B cell (primary cell): ENCODE data around the gene ANKRA2. TPM values are rescaled to one million over a fixed set of nuclear protein-coding genes. Genes with fewer than 3 reads are reported as not detected.

Experiments
- ATAC-seq: fragments of 200-7000 bp; cut with Tn5 transposase; one replicate; pipeline ENCODE4 v1.10.0; 2021; ENCODE audit warnings: low read depth, mild to moderate bottlenecking, moderate number of reproducible peaks, moderate library complexity
- CTCF ChIA-PET: fragments of 350-600 bp; sonication (Branson Sonifier 250); formaldehyde crosslinking; loops from one replicate; lab custom pipeline; 2021; ENCODE audit warnings: antibody characterized with exemption, inconsistent platforms; lab: Charles Lee
- POLR2A ChIA-PET: fragments of 350-600 bp; sonication (Branson Sonifier 250); formaldehyde crosslinking; loops from one replicate; lab custom pipeline; 2021; ENCODE audit warnings: antibody characterized with exemption; lab: Charles Lee
- DNase-seq: peaks from one replicate; pipeline ENCODE4 v3.0.0; 2013
- H2AFZ ChIP-seq: 2 replicates; pipeline ENCODE4 v1.6.1; 2012; ENCODE audit warnings: mild to moderate bottlenecking, low read depth, low read length; ENCODE audit not compliant: insufficient read depth, poor library complexity, severe bottlenecking
- H3K27ac ChIP-seq, 2 donors: 1 replicate in 1 of 2; 2 replicates in 1 of 2; pipeline ENCODE4 v1.5.1; 2012 to 2013; ENCODE audit warnings: low read length in 2 of 2, mild to moderate bottlenecking in 2 of 2, moderate library complexity in 1 of 2
- H3K27me3 ChIP-seq, 4 experiments: fragments of 200-600 bp in 1 of 4; sonication (generic) in 1 of 4; replicated peaks in 1 of 4; 1 replicate in 2 of 4; 2 replicates in 2 of 4; pipeline versions ENCODE4 v1.6.1 to v1.7.0; 2013 to 2016; ENCODE audit warnings: low read length in 3 of 4, mild to moderate bottlenecking in 2 of 4, mixed read lengths in 1 of 4, moderate library complexity in 1 of 4; ENCODE audit not compliant: insufficient read depth in 4 of 4, control insufficient read depth in 3 of 4; ENCODE audit errors: control extremely low read depth in 1 of 4
- H3K36me3 ChIP-seq, 2 experiments: replicated peaks in 1 of 2; 1 replicate in 1 of 2; 2 replicates in 1 of 2; pipeline versions ENCODE4 v1.6.1 to v1.7.1; 2013; ENCODE audit warnings: low read length in 1 of 2; ENCODE audit not compliant: insufficient read depth in 2 of 2, control insufficient read depth in 1 of 2; ENCODE audit errors: control extremely low read depth in 1 of 2, extremely low read depth in 1 of 2
- H3K4me1 ChIP-seq, 2 donors: fragments of 200-600 bp in 1 of 2; sonication (generic) in 1 of 2; 1 replicate in 1 of 2; 2 replicates in 1 of 2; pipeline versions ENCODE4 v1.5.1 to v1.6.1; 2013 to 2017; ENCODE audit warnings: low read length in 2 of 2; ENCODE audit not compliant: control insufficient read depth in 2 of 2, insufficient read depth in 2 of 2
- H3K4me2 ChIP-seq: replicated peaks from 2 replicates; pipeline ENCODE3; 2012; ENCODE audit warnings: mild to moderate bottlenecking, low read depth, low read length; ENCODE audit not compliant: poor library complexity, severe bottlenecking
- H3K4me3 ChIP-seq, 5 experiments: fragments of 200-600 bp in 1 of 5; sonication (generic) in 1 of 5; 1 replicate in 3 of 5; 2 replicates in 2 of 5; pipeline versions ENCODE4 v1.5.1 to v1.7.0; 2011 to 2016; ENCODE audit warnings: low read length in 4 of 5, mild to moderate bottlenecking in 4 of 5, low read depth in 2 of 5, control low read depth in 1 of 5, moderate library complexity in 1 of 5; ENCODE audit not compliant: insufficient read depth in 1 of 5; ENCODE audit errors: control extremely low read depth in 1 of 5, extremely low read depth in 1 of 5
- H3K79me2 ChIP-seq: fragments of 200-600 bp; sonication (generic); one replicate; pipeline ENCODE4 v1.6.0; 2016; ENCODE audit warnings: low read length; ENCODE audit not compliant: control insufficient read depth, insufficient read depth
- H3K9ac ChIP-seq: fragments of 200-600 bp; sonication (generic); 2 replicates; pipeline ENCODE4 v1.6.1; 2017; ENCODE audit warnings: mild to moderate bottlenecking, low read length, moderate library complexity
- H3K9me3 ChIP-seq, 3 donors: one replicate each; pipeline versions ENCODE4 v1.6.1 to v1.7.1; 2013; ENCODE audit warnings: low read length in 2 of 3; ENCODE audit not compliant: control insufficient read depth in 2 of 3, insufficient read depth in 1 of 3; ENCODE audit errors: control extremely low read depth in 1 of 3
- H4K20me1 ChIP-seq: 2 replicates; pipeline ENCODE4 v1.6.0; 2012; ENCODE audit warnings: mild to moderate bottlenecking, low read length; ENCODE audit not compliant: insufficient read depth, control insufficient read depth, poor library complexity, severe bottlenecking
- H3K27ac Mint-ChIP-seq: one replicate; pipeline ENCODE4 v1.8.0; 2021; ENCODE audit warnings: mixed read lengths
- H3K27me3 Mint-ChIP-seq: one replicate; pipeline ENCODE4 v1.8.0; 2021; ENCODE audit warnings: mixed read lengths
- H3K4me1 Mint-ChIP-seq: one replicate; pipeline ENCODE4 v1.8.0; 2021; ENCODE audit warnings: mixed read lengths
- H3K4me3 Mint-ChIP-seq: one replicate; pipeline ENCODE4 v1.8.0; 2021; ENCODE audit warnings: mixed read lengths
- H3K9me3 Mint-ChIP-seq: one replicate; pipeline ENCODE4 v1.8.0; 2022; ENCODE audit warnings: mixed read lengths; ENCODE audit not compliant: insufficient read depth
- CTCF ChIP-seq: fragments of 200-600 bp; IDR thresholded peaks from one replicate; pipeline ENCODE4 v1.8.0; 2022; ENCODE audit warnings: antibody characterized with exemption, mild to moderate bottlenecking
- EZH2 ChIP-seq: IDR thresholded peaks from 2 replicates; pipeline ENCODE4 v1.6.1; 2012; ENCODE audit warnings: borderline replicate concordance, low read depth, mild to moderate bottlenecking, moderate library complexity, low read length; ENCODE audit not compliant: insufficient read depth, poor library complexity, severe bottlenecking
- WGBS: methylation state at CpG from one replicate; pipeline ENCODE4 v1.1.5; 2013; ENCODE audit warnings: missing lambda C conversion rate; ENCODE audit not compliant: insufficient coverage; 5-methylcytosine and 5-hydroxymethylcytosine counted together
- intact Hi-C: fragments of 100-400 bp; cut with micrococcal nuclease; formaldehyde crosslinking; loops from one replicate; pipeline ENCODE4 v1.10.0; 2022
- polyA plus RNA-seq: library from polyadenylated mRNA; depleted of rRNA; stranded (reverse); fragments of >200 nt; gene quantifications from 2 replicates; pipeline ENCODE4 v1.2.3, GENCODE V29; 2012
- total RNA-seq, 2 donors: library from RNA; stranded (reverse); fragments of 120-200 nt in 1 of 2; gene quantifications; 1 replicate in 1 of 2; 2 replicates in 1 of 2; pipeline versions ENCODE4 v1.2.3 to v1.2.4, GENCODE V29; 2013 to 2022

ANKRA2 gene
- total and polyA plus RNA-seq, 2 donors (not counting 1 experiment from before 2014, with no cell fraction given) = 24.1 to 47.9 TPM

GRCh38 chr5:73591102-73591695, 25.8 kb upstream of the ANKRA2 start:
- DNase-seq (peak; percentile 74), ATAC-seq (peak; percentile 54)
- Mint-ChIP-seq H3K9me3 (no peaks in the 10 kb centered on the region), H3K4me1 (no peaks in the 10 kb centered on the region), H3K4me3 (no peak overlapping the region), H3K27me3 (no peaks in the 10 kb centered on the region), H3K27ac (no peak overlapping the region)
- no peak for TF ChIP-seq EZH2
- peak; percentile 88 for TF ChIP-seq CTCF
- no peak overlapping the region for H3K9ac ChIP-seq
- no peaks in the 10 kb centered on the region for H3K79me2 ChIP-seq
- no peak overlapping the region for H3K27ac ChIP-seq
- no CpG with 5 or more reads among the region's 4 CpGs for WGBS
- no peak overlapping the region for H3K4me2 ChIP-seq
- ChIA-PET POLR2A (no interaction called here), CTCF (interaction anchor here (0.8 to 7.3 kb wide), 21 partner anchors 10 to 1058 kb away, joined by 3 to 101 read pairs (median 4); partner anchors contain the start of genes ANKRA2 and UTP15)
- H3K4me1 ChIP-seq = no peaks in the 10 kb centered on the region
- H3K9me3 ChIP-seq = no peaks in the 10 kb centered on the region
- no peak overlapping the region for H3K4me3 ChIP-seq
- H4K20me1 ChIP-seq = no peaks in the 10 kb centered on the region
- H2AFZ ChIP-seq = no peak overlapping the region
- H3K36me3 ChIP-seq = no peaks in the 10 kb centered on the region
- no peaks in the 10 kb centered on the region for H3K27me3 ChIP-seq
- intact Hi-C loops = loop anchor here (1.0 to 10.0 kb wide), 3 partner anchors 201 to 1057 kb away; no protein-coding TSS in a partner anchor

- Mint-ChIP-seq H3K27ac (no peak overlapping the region), H3K27me3 (no peaks in the 10 kb centered on the region), H3K9me3 (no peaks in the 10 kb centered on the region), H3K4me1 (no peaks in the 10 kb centered on the region), H3K4me3 (no peak overlapping the region)
- ATAC-seq (no peak), DNase-seq (no peak)
- intact Hi-C loops = no loop called here
- H3K4me2 ChIP-seq = no peak overlapping the region
- H3K9me3 ChIP-seq = no peaks in the 10 kb centered on the region
- no peaks in the 10 kb centered on the region for H4K20me1 ChIP-seq
- ChIA-PET CTCF (interaction anchor here (7.3 kb wide), 1 partner anchor 206 kb away, joined by 101 read pairs; no protein-coding TSS in a partner anchor), POLR2A (no interaction called here)
- WGBS = no CpG with 5 or more reads among the region's 1 CpG
- H3K27ac ChIP-seq = no peak overlapping the region
- no peak overlapping the region for H3K4me3 ChIP-seq
- no peaks in the 10 kb centered on the region for H3K27me3 ChIP-seq
- no peak overlapping the region for H3K9ac ChIP-seq
- no peaks in the 10 kb centered on the region for H3K79me2 ChIP-seq
- no peaks in the 10 kb centered on the region for H3K36me3 ChIP-seq
- H2AFZ ChIP-seq = no peak overlapping the region
- no peak for TF ChIP-seq CTCF
- no peak for TF ChIP-seq EZH2
- no peaks in the 10 kb centered on the region for H3K4me1 ChIP-seq
Measured at GRCh38 chr5:73587923-73588322, 22.5 kb upstream of the ANKRA2 start.
